GM10847 (cell line): ENCODE data around the gene COL16A1.

Experiments
- POLR2A ChIP-seq: IDR thresholded peaks from 2 replicates; pipeline ENCODE4 v1.6.1; 2011; ENCODE audit not compliant: insufficient read length; ENCODE audit errors: extremely low read depth

COL16A1 gene

DNA sequence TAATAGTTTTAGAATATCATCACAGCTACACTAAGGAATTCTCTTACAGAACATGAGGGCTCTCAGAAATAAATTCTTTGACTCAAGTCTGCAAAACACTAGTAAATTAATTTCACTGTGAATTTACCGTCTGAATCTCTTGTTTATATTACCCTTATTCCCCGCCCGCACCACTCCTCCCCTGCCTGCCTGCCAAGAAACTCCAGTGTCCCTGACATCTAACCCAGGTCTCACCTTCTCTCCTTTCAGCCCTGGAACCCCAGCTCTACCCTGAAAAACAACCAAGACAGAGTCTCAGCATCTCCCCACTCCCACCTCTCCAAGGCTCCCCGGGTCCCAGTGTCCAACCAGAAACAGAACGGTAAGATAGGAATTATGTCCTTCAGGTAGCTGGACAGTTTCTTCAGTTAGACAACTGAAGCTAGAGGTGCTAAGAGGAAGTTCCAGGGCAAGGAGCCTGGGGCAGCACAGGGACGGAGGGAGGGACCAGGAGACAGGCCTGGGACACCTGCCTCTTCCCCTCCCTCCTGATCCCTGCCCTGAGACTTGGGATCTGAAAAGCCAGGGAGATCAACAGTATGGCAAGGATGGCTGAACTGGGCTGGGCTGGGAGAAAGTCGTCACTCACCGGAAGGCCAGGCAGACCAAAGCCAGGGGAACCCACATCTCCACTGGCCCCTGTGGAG lies 15.4 kb downstream of the COL16A1 start:
- TF ChIP-seq POLR2A: no peak

DNA sequence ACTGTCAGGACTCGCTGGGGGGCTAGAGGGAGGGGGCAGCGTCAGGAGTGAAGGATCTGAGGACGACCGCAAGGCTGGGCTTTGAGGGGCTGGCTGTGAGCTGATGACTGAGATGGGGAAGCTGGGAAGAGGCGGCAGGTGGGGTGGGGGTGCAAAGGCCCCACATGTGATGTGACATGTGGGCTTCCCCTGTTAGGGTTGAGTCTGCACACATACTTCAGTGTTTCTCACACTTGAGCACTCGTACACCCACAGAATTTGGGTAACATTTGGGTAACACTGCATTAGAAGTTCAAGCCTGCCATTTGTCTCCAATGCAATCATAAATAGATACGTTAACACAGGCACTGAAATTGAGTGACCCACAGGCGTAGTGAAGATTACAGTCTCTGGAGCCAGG lies 16.2 kb downstream of the COL16A1 start:
- TF ChIP-seq POLR2A: no peak

DNA sequence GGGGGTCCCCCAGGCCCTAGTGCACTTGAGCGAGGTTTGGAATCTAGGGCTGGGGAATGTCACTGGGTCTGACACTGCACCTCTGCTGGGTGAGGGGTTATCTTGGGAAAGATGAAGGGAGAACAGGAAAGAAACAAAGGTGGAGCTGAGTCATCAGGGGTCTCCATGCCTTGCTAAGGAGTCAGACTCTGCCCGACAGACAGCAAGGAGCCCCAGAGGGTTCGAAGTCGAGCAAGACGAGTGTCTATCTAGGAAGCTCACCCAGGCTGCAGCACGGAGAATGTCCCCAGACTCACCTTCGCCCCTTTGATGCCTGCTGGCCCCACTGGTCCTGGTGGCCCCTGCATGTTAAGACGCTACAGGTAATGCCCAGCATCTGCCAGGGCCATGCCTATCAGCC lies 18.0 kb downstream of the COL16A1 start:
- TF ChIP-seq POLR2A: no peak

DNA sequence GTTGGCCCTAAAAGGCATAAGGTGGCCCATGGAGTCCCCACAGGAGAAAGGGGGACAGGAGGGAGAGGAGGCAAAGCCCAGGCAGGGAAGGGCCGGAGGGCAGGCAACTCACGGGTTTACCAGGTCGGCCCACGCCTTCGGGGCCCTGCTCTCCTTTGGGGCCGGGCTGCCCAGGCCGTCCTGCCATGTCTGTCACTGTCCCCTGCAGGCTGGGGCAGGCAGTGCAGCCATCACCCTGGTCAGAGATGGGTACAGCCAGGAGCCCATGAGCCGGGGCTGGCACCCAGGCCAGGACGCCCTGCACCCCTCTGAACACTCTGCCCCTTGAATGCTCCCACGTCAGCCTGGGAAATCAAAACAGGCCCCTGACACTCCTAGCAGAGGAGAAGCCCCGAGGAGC lies 19.8 kb downstream of the COL16A1 start:
- no peak for TF ChIP-seq POLR2A

DNA sequence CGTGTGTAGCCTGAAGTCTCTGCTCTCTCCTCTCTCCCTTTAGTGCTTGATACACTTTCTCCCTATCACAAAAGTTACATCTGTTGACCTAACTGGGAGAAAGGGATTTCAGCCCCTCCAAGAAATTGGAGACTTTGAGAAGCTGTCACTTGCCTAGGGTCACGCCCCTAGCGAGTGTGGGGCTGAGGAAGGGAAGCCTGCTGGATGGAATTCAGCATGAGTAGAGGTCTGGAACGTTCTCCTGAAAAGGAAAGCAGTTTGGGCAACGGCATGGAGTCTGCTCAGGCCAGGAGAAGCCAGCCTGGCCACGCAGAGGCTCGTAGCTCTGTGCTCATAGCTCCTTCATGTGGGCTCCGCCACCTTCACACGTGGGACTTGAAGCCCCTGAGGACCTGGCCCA lies 22.4 kb downstream of the COL16A1 start:
- no peak for TF ChIP-seq POLR2A

DNA sequence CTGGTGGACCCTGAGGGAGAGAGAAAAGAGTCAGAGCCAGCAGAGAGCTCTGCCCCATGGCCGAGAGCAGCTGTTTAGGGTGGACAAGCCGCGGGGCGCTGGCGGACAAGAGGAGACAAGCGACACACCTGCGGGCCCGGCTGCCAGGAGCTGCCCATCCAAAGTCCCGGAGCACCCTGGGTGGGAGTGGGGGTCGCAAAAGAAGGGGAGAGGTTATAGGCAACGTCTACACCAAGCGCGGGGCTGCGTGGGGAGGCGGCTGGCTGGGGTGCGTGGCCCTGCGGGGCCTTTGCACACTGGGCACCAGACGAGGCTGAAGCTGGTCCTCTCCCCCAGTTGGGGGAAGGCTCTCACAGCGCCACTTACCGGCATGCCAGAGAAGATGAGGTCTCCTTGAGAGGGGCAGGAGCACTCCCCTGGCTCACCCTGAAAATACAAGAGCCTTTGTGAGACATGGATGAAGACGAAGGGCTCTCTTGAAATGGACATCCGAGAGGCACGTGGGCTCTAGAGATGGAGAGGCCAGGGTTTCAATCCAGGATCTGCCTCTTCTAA lies 24.1 kb downstream of the COL16A1 start:
- no peak for TF ChIP-seq POLR2A

DNA sequence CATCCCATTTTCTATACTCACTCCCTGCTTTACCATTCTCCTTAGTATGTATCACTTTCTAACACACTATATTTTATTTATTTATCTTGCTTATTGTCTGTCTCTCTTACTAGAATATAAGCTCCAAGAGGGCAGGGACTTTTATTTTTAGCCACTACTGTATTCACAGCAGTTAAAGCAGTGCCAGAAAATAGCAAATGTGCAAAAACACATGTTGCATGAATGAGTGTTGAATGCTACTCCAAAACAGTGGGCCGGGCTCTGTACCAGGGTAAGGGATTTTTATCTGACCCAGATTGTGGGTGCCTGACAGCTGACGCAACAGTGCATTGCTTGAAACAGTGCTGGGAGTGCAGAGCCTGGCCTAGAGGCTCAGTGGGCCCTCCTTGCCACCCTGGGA lies 24.7 kb downstream of the COL16A1 start:
- no peak for TF ChIP-seq POLR2A

DNA sequence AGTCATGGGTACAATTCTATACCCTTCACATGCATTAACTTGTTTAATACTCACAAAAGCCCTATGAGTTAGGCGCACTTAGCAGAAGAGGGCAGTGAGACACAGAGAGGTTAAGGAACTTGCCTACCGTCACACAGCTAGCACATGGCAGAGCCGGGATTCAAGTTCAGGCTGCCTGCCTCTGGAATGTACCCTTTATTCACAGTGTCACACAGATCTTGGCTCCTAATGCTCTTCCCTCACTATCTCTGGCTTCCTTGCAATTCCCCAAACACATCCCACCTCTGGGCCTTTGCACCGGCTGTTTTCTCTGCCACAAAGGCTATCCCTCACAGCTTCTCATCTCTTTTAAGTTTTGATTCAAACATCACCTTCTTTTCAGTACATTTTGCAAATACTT lies 25.1 kb downstream of the COL16A1 start:
- TF ChIP-seq POLR2A: no peak

DNA sequence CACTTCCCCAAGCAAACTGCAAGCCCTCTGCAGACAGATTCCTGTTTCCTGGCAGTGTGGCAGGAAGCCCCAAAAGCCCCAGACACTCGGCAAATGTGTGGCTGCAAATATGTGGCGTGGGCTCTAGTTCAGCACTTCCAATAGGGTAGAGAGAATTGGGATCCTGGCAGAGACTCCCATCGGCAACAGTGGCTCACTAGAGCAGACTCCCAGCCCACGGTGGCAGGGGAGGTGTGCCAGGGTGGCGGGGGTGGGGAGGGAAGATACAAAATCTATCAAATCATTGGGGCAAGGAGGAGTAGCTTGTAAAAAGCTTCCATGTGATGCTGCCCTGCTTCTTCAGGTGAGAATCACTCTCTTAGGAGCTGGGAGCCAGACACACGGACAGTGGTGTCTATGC lies 25.9 kb downstream of the COL16A1 start:
- TF ChIP-seq POLR2A: no peak

DNA sequence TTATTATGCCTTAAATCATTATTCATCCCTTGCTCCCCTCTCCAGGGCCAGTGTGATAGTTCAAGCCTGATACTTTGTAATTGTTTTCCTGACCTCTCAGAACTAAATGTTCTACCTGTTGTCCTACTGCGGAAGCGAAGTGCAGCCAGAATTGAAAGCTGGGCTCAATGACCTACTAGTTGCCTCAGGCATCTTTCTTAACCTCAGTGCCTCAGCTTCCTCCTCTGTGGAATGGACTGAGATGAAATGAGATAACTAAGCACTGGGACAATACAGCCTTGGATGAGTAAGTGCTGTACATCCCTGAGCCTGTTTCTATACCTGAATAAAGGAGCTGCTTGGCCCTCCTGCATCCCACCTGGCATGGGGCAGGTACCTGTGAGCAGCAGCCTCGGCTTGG lies 26.4 kb downstream of the COL16A1 start:
- no peak for TF ChIP-seq POLR2A

DNA sequence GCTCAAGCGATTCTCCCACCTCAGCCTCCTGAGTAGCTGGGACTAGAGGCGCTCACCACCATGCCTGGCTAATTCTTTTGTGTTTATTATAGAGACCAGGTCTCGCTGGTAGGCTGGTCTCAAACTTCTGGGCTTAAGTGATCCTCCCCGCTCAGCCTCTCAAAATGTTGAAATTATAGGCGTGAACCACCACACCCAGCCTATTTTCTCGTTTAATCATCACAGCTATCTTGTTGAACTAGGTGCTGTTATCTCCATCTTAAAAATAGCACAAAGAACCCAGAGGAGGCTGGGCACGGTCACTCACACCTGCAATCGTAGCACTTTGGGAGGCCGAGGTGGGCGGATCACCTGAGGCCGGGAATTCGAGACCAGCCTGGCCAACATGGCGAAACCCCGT lies 28.1 kb downstream of the COL16A1 start:
- TF ChIP-seq POLR2A: no peak

DNA sequence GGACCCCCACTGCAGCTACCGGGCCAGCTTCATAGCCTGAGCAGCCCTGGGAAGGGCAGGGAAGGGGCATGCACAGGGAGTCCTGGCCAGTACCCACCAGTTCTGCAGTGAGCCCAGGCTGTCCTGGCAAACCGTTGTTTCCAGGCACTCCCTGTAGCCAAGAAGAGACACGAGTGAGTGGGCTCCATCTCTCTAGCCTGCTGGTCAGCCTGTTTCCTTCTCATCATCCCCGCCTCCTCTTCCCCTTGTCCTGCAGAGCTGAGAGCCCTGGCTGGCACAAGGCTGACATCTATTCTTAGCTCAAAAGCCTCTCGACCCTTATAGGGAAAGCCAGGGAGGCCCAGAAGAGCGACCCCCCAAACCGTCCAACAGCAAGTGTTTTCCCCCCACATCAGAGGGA lies 28.7 kb downstream of the COL16A1 start:
- TF ChIP-seq POLR2A: no peak

DNA sequence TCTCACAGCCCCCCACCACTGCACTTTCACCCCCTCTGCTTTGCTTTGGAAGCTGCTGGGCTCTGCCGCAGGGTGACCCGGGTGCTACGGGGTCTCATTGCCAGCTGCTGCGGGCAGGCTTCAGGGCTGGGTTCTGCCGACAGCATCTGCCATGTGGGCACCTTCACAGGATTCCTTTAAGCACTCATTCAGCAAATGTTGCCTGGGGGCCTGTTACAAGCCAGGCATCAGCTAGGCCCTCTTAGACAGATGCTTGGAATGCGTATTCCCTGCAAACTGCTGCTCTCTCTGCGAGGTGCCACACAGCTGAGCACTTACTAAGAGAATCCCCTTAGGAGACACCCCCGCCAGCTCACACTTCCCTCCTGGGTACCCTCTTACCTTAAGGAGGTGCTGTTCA lies 29.2 kb downstream of the COL16A1 start:
- TF ChIP-seq POLR2A: no peak

DNA sequence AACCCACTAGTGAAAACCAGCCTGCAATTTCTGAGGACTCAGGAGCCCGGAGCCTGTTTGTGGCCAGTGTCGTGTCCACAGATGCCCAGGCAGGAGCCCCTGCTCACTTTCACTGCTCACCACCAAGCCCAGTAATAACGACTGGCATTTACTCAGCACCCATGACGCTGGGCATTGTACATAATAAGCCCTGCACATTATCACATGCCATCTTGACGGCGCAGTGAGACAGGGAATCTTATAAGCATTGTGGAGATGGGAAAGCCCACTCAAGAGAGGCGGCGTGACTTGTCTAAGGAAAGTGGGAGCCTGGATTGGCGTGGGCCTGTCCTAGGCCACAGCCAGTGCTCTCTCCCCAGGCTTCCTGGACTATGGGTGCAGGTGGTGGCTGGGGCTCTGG lies 30.4 kb downstream of the COL16A1 start:
- TF ChIP-seq POLR2A: no peak

DNA sequence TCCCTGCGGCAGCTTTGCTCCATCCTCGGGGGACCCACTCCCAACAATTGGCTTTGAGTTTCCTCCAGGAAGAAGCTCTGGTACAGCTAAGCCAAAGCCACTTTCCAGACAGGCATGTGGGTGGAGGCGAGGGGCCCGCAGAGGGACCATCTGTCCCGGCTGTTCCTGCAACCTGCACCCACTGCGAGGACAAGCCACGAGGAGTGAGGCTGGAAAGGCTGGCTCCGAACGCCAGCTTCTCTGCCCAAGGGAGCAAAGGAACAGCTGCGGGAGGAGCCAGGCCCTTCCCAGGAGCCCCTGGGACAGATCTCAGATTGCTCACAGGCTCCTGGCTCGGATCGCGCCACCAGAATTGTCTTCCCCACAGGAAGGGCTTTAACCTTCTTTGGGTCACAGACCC lies 30.8 kb downstream of the COL16A1 start:
- TF ChIP-seq POLR2A: no peak

DNA sequence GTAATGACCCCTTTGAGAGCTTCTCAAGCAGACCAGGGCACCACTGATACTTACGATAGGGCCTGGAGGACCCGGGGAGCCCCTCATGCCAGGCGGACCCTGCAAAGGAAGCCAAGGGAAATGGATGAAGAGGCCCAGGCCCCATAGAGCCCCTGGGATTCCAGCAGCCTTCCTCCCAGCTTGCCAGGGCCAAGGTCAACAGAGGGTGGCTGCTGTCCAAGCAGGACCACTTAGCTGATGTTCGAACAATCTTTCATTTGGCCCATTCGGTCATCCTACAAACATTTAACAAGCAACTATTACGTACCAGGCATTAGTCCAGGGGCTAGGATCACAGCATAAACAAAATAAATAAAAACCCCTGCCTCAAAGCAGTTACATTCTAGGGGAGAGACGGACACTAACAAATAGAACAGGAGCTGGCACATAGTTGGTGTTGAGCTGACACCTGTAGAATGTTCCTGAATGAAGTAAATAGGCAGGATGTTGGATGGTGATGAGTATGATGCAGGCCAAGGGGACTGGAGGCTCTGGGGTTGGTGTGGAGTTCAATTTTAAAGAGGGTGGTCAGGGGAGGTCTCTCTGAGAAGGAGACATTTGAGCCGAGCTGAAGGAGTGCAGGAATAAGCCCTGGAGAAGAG lies 32.1 kb downstream of the COL16A1 start:
- TF ChIP-seq POLR2A: no peak

DNA sequence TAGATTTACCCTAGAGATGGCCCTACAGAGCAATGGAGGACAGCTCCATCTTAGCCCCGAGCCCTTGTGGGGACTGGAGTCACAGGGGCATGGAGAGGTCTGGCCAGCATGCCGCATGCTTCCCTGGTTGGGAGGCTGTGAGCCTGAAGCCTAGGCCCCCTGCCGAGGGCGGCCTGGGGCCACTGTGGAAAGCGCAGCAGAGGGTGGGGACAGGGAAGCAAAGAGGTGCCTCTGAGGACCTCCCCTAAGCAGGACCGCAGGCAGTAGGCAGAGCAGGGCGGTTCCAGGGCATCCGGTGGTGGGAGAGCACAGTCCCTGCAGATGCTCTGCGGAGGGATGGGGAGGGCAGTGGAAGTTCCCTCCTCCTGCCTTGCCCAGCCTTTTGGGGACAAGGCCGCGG lies 32.7 kb downstream of the COL16A1 start:
- TF ChIP-seq POLR2A: no peak
